HEK293 (cell line): ENCODE data around the gene SYT15B.
"Not testable (repeated sequence)": the region's sequence is repeated elsewhere in the genome, so short reads cannot be mapped to it uniquely, and the experiment has no call there.

Source experiments
- CTCF ChIP-seq: fragments of 450-650 bp; formaldehyde crosslinking; IDR thresholded peaks from 2 replicates; pipeline ENCODE4 v1.5.1; 2016; ENCODE audit warnings: missing biosample characterization, missing genetic modification characterization
- TCF7L2 ChIP-seq: IDR thresholded peaks from 2 replicates; pipeline ENCODE4 v1.6.1; 2011; ENCODE audit warnings: low read depth, mild to moderate bottlenecking, inconsistent platforms, low read length, moderate library complexity, borderline replicate concordance
- ZNF639 ChIP-seq: fragments of 450-650 bp; formaldehyde crosslinking; IDR thresholded peaks from 2 replicates; pipeline ENCODE4 v1.5.1; 2016; ENCODE audit warnings: missing biosample characterization, missing genetic modification characterization
- ZNF791 ChIP-seq: fragments of 450-650 bp; formaldehyde crosslinking; IDR thresholded peaks from 2 replicates; pipeline ENCODE4 v1.5.1; 2016; ENCODE audit warnings: missing biosample characterization, missing genetic modification characterization

- not testable (repeated sequence) for TF ChIP-seq CTCF; ZNF639 (tag by site-specific recombination); TCF7L2; ZNF791 (tag by site-specific recombination)
Measured at GRCh38 chr10:47765232-47765631, 1.8 kb upstream of the SYT15B start.
